Vagina (tissue), 2 donors: ENCODE results near the gene MAD1L1.

Source experiments
- CTCF ChIP-seq, 3 experiments: fragments of 450-650 bp in 2 of 3; fragments of 200-600 bp in 1 of 3; sonication (generic) in 1 of 3; IDR thresholded peaks; one replicate each; pipeline ENCODE4 v1.5.1; 2017 to 2019; ENCODE audit warnings: antibody characterized with exemption in 3 of 3, mild to moderate bottlenecking in 2 of 3, moderate library complexity in 2 of 3
- POLR2AphosphoS5 ChIP-seq, 2 donors: sonication (generic); formaldehyde crosslinking; IDR thresholded peaks; one replicate each; pipeline ENCODE4 v1.9.0; 2017; ENCODE audit warnings: antibody characterized with exemption in 2 of 2, mild to moderate bottlenecking in 2 of 2, low read depth in 1 of 2; ENCODE audit not compliant: insufficient read depth in 1 of 2

GRCh38 chr7:2146676-2147472 is 85.9 kb downstream of the MAD1L1 start:
- TF ChIP-seq CTCF (IDR thresholded peaks at IDR 0.05) (no peak), POLR2AphosphoS5 (IDR thresholded peaks at IDR 0.05; ENCODE audit: insufficient read depth in 1 of 2, low read depth in 1 of 2) (no peak)
